A549 treated with Mapracorat at 1 μM for 4 hours (cell line): ENCODE data around the gene C1orf116. TPM values are rescaled to one million over a fixed set of nuclear protein-coding genes. Genes with fewer than 3 reads are reported as not detected.

Source experiments
- total RNA-seq: library from RNA; stranded (reverse); fragments of 200-300 nt; extraction: Qiagen RNA extraction; gene quantifications from 5 replicates; pipeline ENCODE4 v1.2.3, GENCODE V29; 2022

The C1orf116 gene
- total RNA-seq = 4.3 to 6.5 TPM (median 5.5 TPM) in 5 replicates

DNA sequence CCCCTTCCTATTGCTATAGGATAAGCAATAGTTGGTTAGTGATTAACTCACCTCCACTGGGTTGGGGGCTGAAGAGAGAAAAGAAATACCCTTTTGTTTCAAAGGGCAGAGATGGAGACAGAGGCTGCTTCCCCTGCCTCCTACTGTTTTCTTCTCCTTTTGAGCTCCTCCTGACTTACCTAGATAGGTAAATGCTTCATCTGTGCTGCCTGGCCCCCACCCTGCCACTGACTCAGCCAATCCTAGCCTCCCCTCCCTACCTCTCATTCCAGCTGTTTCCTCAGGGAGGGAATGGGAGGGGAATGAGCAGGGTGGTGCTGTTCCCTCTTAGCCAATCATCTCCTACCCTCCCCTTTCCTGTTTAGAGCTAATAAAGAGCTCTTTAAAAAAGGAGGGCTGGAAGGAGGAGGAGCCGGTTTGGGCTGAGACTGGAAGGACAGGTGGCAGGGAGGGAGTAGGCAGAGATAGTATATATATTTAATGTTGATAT lies at the start of gene C1orf116:
Gene C1orf116, minus strand, starts transcription at position 229 of the 490 bp plus-strand sequence. CDS start 5,158 bp downstream, outside the sequence.

DNA sequence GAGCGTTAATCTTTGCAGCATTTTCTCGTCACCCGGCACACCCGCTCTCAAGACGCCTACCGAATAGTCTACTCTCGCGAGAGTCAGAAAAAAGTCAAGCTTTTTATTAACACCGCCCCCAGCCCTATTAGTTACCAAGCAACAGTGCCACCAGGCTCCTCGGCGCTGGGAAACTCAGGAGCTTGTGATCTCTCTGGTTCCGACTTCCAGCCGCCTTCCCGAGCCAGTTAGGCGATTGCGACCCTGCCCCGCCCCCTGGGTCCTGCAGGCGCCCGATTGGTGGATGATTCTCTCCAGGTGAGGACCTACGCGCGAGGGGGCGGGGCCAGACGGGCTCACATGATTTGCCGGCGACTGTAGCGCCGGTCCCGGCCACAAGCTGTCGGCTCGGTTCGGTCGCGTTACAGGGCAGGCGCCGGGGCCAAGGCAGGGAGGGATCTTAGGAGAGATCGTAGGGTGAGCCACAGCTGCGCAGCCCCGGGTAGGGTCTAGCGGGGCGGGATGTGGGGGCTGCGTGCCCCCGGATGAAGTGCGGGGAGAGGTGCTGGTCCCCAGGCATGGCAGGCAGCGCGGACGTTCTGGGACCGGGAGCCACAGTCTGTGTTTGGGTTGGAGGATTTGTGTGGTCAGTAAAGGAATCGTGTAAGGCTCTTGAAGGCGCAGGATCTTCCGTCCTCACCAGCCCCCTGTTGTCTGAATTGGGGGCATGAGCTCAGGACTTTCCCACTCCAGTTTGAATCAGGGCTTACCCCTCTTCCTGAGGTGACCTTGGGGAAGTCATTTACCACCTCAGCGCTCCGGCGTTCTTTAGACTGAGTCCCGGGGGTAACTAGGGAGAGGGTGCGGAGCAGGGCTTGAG lies 20.6 kb upstream of the C1orf116 start, which contains the start of gene PFKFB2:
Gene PFKFB2, plus strand, starts transcription at position 365 of the 859 bp plus-strand sequence. CDS start 1,443 bp downstream, outside the sequence.

DNA sequence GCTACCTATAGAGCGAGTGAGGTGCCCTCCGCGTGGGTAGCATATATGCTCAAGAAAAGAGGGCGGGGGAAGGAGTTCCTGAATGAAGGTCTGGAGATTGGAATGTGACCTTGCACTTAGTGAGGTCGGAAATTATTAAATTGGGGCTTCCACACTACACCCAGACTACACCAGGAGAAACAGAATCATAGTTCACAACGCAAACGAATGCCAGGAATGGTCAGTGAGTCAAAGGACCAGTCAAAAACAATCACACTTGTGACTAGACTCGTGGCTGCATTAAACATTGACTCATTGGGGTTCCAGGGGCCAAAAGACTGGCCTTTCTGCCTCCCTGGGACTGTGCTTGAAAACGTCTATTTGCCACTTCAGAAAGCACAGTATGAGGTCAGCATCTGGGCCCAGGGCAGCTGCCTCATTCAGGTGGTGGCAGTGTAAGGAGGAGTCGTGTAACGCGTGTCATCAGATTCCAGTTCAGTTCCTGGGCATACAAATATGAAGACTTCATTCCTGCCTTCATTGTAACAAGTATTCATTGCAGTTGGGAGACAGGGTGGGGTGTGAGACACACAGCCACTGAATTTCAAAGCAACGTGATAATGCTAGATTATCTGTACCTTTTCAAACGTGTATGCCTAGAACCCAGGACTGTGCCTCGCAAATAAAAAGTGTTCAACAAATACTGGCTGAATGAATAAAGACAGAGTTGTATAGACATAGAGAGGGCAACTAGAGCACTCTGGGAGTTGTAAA lies 18.8 kb upstream of the C1orf116 start, which contains the start of gene YOD1:
Gene YOD1, minus strand, starts transcription at position 18 of the 753 bp plus-strand sequence. CDS start 178 bp downstream, outside the sequence.

DNA sequence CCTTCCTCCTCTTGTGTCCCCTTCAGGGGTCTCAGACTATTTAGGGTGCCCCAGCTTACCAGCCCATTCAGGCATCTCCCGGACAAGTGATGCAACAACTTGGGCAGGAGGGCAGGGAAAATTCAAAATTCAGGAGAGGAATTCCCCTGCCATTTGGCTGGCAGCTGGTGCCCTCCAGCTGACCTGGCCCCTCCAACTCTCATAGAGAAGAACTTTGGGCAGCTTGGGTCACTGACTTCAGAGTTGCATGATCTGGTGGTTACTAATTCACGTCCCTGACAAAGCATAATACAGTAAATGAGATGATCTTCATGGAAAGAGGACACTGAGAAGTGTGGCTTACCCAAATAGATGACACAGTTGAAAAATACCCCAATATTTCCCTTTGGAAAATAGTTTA lies 62.1 kb downstream of the C1orf116 start, which contains the start of gene FCAMR:
Gene FCAMR, minus strand, starts transcription at position 15 of the 400 bp plus-strand sequence. CDS start 335 bp downstream, outside the sequence.

Other genes starting within 250 kb of the C1orf116 start
- gene IL20, start 167.1 kb downstream of the C1orf116 start, total RNA-seq = not detected in 5 replicates
- gene IL24, start 135.3 kb downstream of the C1orf116 start, total RNA-seq = 0.24 to 0.91 TPM (median 0.48 TPM) in 5 replicates
- 4.7 to 6.4 TPM (median 4.9 TPM) in 5 replicates for gene FCMR, start 110.8 kb downstream of the C1orf116 start, total RNA-seq
- gene PIGR, start 86.3 kb downstream of the C1orf116 start, total RNA-seq = not detected in 5 replicates
- gene FCAMR, start 62.3 kb downstream of the C1orf116 start, total RNA-seq = not detected in 5 replicates
- gene YOD1, start 18.5 kb upstream of the C1orf116 start, total RNA-seq = 6.6 to 8.2 TPM (median 7.1 TPM) in 5 replicates
- 5.1 to 6.5 TPM (median 5.7 TPM) in 5 replicates for gene PFKFB2, start 20.5 kb upstream of the C1orf116 start, total RNA-seq
- gene C4BPB, start 56.1 kb upstream of the C1orf116 start, total RNA-seq = 1.4 to 1.9 TPM (median 1.8 TPM) in 5 replicates
- 0.45 to 0.89 TPM (median 0.66 TPM) in 5 replicates for gene C4BPA, start 71.5 kb upstream of the C1orf116 start, total RNA-seq